ENCODE data around the gene TERT. TPM values are rescaled to one million over a fixed set of nuclear protein-coding genes. Genes with fewer than 3 reads are reported as not detected.

Gene TERT
- total and polyA plus RNA-seq, 2 of the 8 experiments (the other 6 are each of a cell fraction or from before 2014, with no cell fraction given): 13.1 to 23.1 TPM

GRCh38 chr5:1325191-1325741 lies 30.4 kb upstream of the TERT start:
- 92% methylated on average over 17 of the region's 17 CpGs; no CpG with 5 or more reads in 1 of the 2 experiments for WGBS, 2 experiments (ENCODE audit: extremely low coverage in 1 of 2, insufficient coverage in 1 of 2, insufficient read length in 1 of 2, insufficient replicate concordance in 2 of 2, low coverage in 1 of 2, low lambda C conversion rate in 2 of 2, missing lambda C conversion rate in 1 of 2)
- no peak overlapping the region for H3K4ac ChIP-seq (replicated peaks; ENCODE audit: insufficient read length, low read depth, low read length)
- no peak for TF ChIP-seq SP2 (IDR thresholded peaks at IDR 0.05; ENCODE audit: low read length)
- TF ChIP-seq YY1 (IDR thresholded peaks at IDR 0.05; ENCODE audit: low read depth, low read length): no peak
- TF ChIP-seq SRF (IDR thresholded peaks at IDR 0.05; ENCODE audit: low read depth, low read length): no peak
- TF ChIP-seq TBP (IDR thresholded peaks at IDR 0.05; ENCODE audit: low read depth, low read length): no peak
- TF ChIP-seq CREB1 (IDR thresholded peaks at IDR 0.05): no peak
- no peak for TF ChIP-seq HDAC2 (IDR thresholded peaks at IDR 0.05; ENCODE audit: borderline replicate concordance in 1 of 2, low read depth in 2 of 2, low read length in 2 of 2)
- TF ChIP-seq SP4 (IDR thresholded peaks at IDR 0.05; ENCODE audit: low read length): no peak
- no peak for TF ChIP-seq TAF1 (IDR thresholded peaks at IDR 0.05; ENCODE audit: low read depth, low read length)
- TF ChIP-seq FOSL1 (IDR thresholded peaks at IDR 0.05; ENCODE audit: insufficient read depth, low read depth, low read length): no peak
- no peak for TF ChIP-seq RAD21 (IDR thresholded peaks at IDR 0.05 in 1 of 2, conservative IDR thresholded peaks at IDR 0.05 in 1 of 2; ENCODE audit: low read depth in 2 of 2, low read length in 2 of 2)
- no peak for TF ChIP-seq CTCF (IDR thresholded peaks at IDR 0.05; ENCODE audit: control extremely low read depth in 1 of 3, insufficient read depth in 1 of 3, low read depth in 1 of 3, low read length in 3 of 3)

More at GRCh38 chr5:1325191-1325741, 30.4 kb upstream of the TERT start:
- no peak overlapping the region for H3K4me2 ChIP-seq (ENCODE audit: insufficient read depth in 1 of 2, low read depth in 2 of 2, low read length in 2 of 2)
- no peak overlapping the region for H4K91ac ChIP-seq (replicated peaks; ENCODE audit: insufficient read length, low read length)
- H3K4me1 ChIP-seq (replicated peaks in 1 of 4; ENCODE audit: control insufficient read depth in 3 of 4, insufficient read depth in 4 of 4, low read length in 3 of 4): no peaks in the 10 kb centered on the region; a peak in 1 of 7 replicates
- H2BK120ac ChIP-seq (replicated peaks; ENCODE audit: low read depth, low read length): no peak overlapping the region
- H3K4me3 ChIP-seq (ENCODE audit: extremely low read depth in 1 of 4, insufficient read depth in 2 of 4, low read depth in 3 of 4, low read length in 4 of 4): no peak overlapping the region
- H2AK5ac ChIP-seq (ENCODE audit: low read depth, low read length): no peak overlapping the region
- peaks cover 17 to 60% (median 45%) of the 10 kb centered on the region in 4 experiments for H3K36me3 ChIP-seq (ENCODE audit: control insufficient read depth in 2 of 4, insufficient read depth in 4 of 4, low read length in 3 of 4)
- H2AFZ ChIP-seq (ENCODE audit: low read length): no peak overlapping the region
- 0 out of 2 replicates have a peak overlapping the region, but pooled peaks have one; percentile 39 for H2BK12ac ChIP-seq (ENCODE audit: low read depth, low read length)
- no peak overlapping the region for H3K18ac ChIP-seq (ENCODE audit: extremely low read depth, low read length)
- H2BK5ac ChIP-seq (ENCODE audit: low read depth, low read length): no peak overlapping the region
- no peak overlapping the region for H3K56ac ChIP-seq (replicated peaks; ENCODE audit: insufficient read length, low read depth, low read length)
- H3K79me2 ChIP-seq (ENCODE audit: control insufficient read depth in 1 of 2, insufficient read depth in 2 of 2, low read length in 2 of 2): peaks cover 0 to 6% of the 10 kb centered on the region in 2 experiments; a peak in 2 of 4 replicates
- no peak overlapping the region for H3K23ac ChIP-seq (ENCODE audit: insufficient read length)
- no peaks in the 10 kb centered on the region; the same call in none of the 2 replicates for H3K79me1 ChIP-seq (ENCODE audit: low read depth, low read length)
- no peaks in the 10 kb centered on the region for H3K27me3 ChIP-seq (replicated peaks in 1 of 4; ENCODE audit: control insufficient read depth in 3 of 4, extremely low read depth in 1 of 4, insufficient read depth in 3 of 4, low read length in 3 of 4)
- no peaks in the 10 kb centered on the region for H3K23me2 ChIP-seq (ENCODE audit: low read depth, low read length)
- DNase-seq (ENCODE audit: low read depth in 1 of 2, low spot score in 2 of 2) (no peak), FAIRE-seq (no peak)
- POLR2A ChIA-PET (ENCODE audit: partially characterized antibody): interaction anchor here (1.0 to 2.8 kb wide), 3 partner anchors 10 to 76 kb away, joined by 3 to 11 read pairs (median 3); no protein-coding TSS in a partner anchor
- no peak overlapping the region for H3K9ac ChIP-seq (replicated peaks in 1 of 4; ENCODE audit: extremely low read depth in 1 of 4, low read depth in 3 of 4, low read length in 3 of 4)
- no peak overlapping the region for H4K8ac ChIP-seq (ENCODE audit: extremely low read depth, insufficient read depth, low read length)
- peaks cover 2 to 14% of the 10 kb centered on the region in 2 experiments for H4K20me1 ChIP-seq (replicated peaks in 1 of 2; ENCODE audit: control insufficient read depth in 1 of 2, insufficient read depth in 2 of 2, low read length in 2 of 2)
- peaks cover 0 to 4% of the 10 kb centered on the region in 2 experiments; a peak in 1 of 4 replicates for H3K9me3 ChIP-seq (ENCODE audit: insufficient read depth in 2 of 2, low read depth in 1 of 2, low read length in 1 of 2)
- CTCF ChIA-PET (ENCODE audit: partially characterized antibody): interaction anchor here (1.7 to 1.9 kb wide), 3 partner anchors 12 to 76 kb away, joined by 3 to 5 read pairs (median 5); no protein-coding TSS in a partner anchor
- H3K14ac ChIP-seq (ENCODE audit: insufficient read length): no peak overlapping the region
- H4K5ac ChIP-seq (ENCODE audit: insufficient read length, low read depth, low read length): no peak overlapping the region
- no peak overlapping the region for H3K27ac ChIP-seq (ENCODE audit: low read depth, low read length)
- no peak overlapping the region for H2BK15ac ChIP-seq (ENCODE audit: low read length)
- no peak overlapping the region for H2BK20ac ChIP-seq (ENCODE audit: low read length)
